GM12878 (cell line): ENCODE data around the gene ZNF267. TPM values are rescaled to one million over a fixed set of nuclear protein-coding genes. Genes with fewer than 3 reads are reported as not detected.

ENCODE experiments used
- ATF7 ChIP-seq: fragments of 450-650 bp; IDR thresholded peaks from 2 replicates; pipeline ENCODE4 v1.6.1; 2016; ENCODE audit warnings: low read depth, mild to moderate bottlenecking
- MXI1 ChIP-seq: fragments of 150-350 bp; IDR thresholded peaks from 2 replicates; pipeline ENCODE4 v1.6.1; 2011; ENCODE audit warnings: low read depth, mild to moderate bottlenecking, inconsistent platforms, low read length, improper control_type of control experiment
- POLR2AphosphoS2 ChIP-seq: IDR thresholded peaks from 2 replicates; pipeline ENCODE4 v1.6.1; 2011; ENCODE audit warnings: low read depth, mild to moderate bottlenecking, low read length, improper control_type of control experiment, moderate library complexity
- polyA plus RNA-seq, 11 experiments: library from polyadenylated mRNA; depleted of rRNA in 4 of 11; unstranded in 6 of 11; stranded (reverse) in 5 of 11; fragments of >200 nt; fragmentation: Nextera tagmentation in 4 of 11; fragmentation: Illumina TruSeq in 1 of 11; extraction: Ambion mirVana in 4 of 11; extraction: Trizol in 1 of 11; gene quantifications; 1 replicate in 1 of 11; 2 replicates in 10 of 11; pipeline versions ENCODE4 v1.2.1 to v1.2.3, GENCODE V29; 2011 to 2016; ENCODE audit warnings: inconsistent platforms in 2 of 11, missing spikeins in 2 of 11, low read depth in 1 of 11
- total RNA-seq, 4 experiments: library from RNA; depleted of rRNA in 3 of 4; stranded (reverse); fragments of >200 nt in 3 of 4; fragmentation: Illumina TruSeq in 1 of 4; extraction: Trizol in 1 of 4; gene quantifications; 2 replicates each; pipeline versions ENCODE4 v1.2.1 to v1.2.3, GENCODE V29; 2013 to 2021
- TF ChIP-seq, protein P1 (sequence below): IDR thresholded peaks from 2 replicates; pipeline ENCODE4 v1.6.1; 2012; ENCODE audit warnings: improper control_type of control experiment, low read depth, low read length; ENCODE audit not compliant: insufficient replicate concordance

ZNF267 gene
- total and polyA plus RNA-seq, 10 of the 15 experiments (the other 5 are each of a cell fraction or from before 2014, with no cell fraction given), result 16.3 to 54.6 (median 29.6) TPM

- TF ChIP-seq, protein P1, sequence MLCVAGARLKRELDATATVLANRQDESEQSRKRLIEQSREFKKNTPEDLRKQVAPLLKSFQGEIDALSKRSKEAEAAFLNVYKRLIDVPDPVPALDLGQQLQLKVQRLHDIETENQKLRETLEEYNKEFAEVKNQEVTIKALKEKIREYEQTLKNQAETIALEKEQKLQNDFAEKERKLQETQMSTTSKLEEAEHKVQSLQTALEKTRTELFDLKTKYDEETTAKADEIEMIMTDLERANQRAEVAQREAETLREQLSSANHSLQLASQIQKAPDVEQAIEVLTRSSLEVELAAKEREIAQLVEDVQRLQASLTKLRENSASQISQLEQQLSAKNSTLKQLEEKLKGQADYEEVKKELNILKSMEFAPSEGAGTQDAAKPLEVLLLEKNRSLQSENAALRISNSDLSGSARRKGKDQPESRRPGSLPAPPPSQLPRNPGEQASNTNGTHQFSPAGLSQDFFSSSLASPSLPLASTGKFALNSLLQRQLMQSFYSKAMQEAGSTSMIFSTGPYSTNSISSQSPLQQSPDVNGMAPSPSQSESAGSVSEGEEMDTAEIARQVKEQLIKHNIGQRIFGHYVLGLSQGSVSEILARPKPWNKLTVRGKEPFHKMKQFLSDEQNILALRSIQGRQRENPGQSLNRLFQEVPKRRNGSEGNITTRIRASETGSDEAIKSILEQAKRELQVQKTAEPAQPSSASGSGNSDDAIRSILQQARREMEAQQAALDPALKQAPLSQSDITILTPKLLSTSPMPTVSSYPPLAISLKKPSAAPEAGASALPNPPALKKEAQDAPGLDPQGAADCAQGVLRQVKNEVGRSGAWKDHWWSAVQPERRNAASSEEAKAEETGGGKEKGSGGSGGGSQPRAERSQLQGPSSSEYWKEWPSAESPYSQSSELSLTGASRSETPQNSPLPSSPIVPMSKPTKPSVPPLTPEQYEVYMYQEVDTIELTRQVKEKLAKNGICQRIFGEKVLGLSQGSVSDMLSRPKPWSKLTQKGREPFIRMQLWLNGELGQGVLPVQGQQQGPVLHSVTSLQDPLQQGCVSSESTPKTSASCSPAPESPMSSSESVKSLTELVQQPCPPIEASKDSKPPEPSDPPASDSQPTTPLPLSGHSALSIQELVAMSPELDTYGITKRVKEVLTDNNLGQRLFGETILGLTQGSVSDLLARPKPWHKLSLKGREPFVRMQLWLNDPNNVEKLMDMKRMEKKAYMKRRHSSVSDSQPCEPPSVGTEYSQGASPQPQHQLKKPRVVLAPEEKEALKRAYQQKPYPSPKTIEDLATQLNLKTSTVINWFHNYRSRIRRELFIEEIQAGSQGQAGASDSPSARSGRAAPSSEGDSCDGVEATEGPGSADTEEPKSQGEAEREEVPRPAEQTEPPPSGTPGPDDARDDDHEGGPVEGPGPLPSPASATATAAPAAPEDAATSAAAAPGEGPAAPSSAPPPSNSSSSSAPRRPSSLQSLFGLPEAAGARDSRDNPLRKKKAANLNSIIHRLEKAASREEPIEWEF, result no peak
- no peak for TF ChIP-seq ATF7
- no peak for TF ChIP-seq MXI1
- no peak for TF ChIP-seq POLR2AphosphoS2
Observed at GRCh38 chr16:31872201-31872600, 1.4 kb upstream of the ZNF267 start (continued).
